AG09309 (cell line): ENCODE data around the gene HSPB7.
"Not testable (repeated sequence)": the region's sequence is repeated elsewhere in the genome, so short reads cannot be mapped to it uniquely, and the experiment has no call there.

Experiments used
- DNase-seq: peaks from one replicate; pipeline ENCODE4 v3.0.0-alpha.2; 2010; ENCODE audit warnings: low read depth
- H3K4me3 ChIP-seq: 2 replicates; pipeline ENCODE4 v1.5.1; 2011; ENCODE audit warnings: mild to moderate bottlenecking, low read depth, low read length, moderate library complexity; ENCODE audit not compliant: control insufficient read depth
- TF ChIP-seq, protein P1 (sequence below): IDR thresholded peaks from 2 replicates; pipeline ENCODE4 v1.5.1; 2011; ENCODE audit warnings: mild to moderate bottlenecking, low read depth, low read length, inconsistent platforms; ENCODE audit not compliant: insufficient read depth, control insufficient read depth; ENCODE audit errors: missing control alignments

Gene HSPB7

GRCh38 chr1:16009678-16010077 lies 8.2 kb downstream of the HSPB7 start:
- DNase-seq = no peak
- no peak overlapping the region for H3K4me3 ChIP-seq
- TF ChIP-seq, protein P1, sequence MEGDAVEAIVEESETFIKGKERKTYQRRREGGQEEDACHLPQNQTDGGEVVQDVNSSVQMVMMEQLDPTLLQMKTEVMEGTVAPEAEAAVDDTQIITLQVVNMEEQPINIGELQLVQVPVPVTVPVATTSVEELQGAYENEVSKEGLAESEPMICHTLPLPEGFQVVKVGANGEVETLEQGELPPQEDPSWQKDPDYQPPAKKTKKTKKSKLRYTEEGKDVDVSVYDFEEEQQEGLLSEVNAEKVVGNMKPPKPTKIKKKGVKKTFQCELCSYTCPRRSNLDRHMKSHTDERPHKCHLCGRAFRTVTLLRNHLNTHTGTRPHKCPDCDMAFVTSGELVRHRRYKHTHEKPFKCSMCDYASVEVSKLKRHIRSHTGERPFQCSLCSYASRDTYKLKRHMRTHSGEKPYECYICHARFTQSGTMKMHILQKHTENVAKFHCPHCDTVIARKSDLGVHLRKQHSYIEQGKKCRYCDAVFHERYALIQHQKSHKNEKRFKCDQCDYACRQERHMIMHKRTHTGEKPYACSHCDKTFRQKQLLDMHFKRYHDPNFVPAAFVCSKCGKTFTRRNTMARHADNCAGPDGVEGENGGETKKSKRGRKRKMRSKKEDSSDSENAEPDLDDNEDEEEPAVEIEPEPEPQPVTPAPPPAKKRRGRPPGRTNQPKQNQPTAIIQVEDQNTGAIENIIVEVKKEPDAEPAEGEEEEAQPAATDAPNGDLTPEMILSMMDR = no peak

DNA sequence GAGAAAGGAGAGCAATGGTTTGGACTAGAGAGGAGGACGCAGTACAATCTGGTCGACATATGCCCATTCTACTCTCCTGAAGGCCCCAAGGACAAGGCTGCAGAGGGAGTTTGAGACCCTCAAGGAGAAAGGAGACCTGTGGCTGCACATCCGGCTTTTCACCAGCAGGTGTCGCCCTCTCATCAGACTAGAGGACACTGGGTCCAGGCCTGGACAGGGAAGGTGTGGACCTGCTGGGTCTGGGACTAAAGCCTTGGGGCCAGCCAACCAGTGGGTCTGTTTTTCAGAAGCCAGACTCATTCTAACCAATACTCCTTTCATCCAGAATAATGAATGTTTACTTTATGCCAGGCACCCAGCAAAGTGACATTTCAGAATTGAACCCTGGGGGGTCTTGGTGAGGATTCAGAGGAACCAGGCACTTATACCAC lies 8.8 kb downstream of the HSPB7 start:
- no peak for DNase-seq
- TF ChIP-seq, protein P1 = peak; percentile 94
- no peak overlapping the region for H3K4me3 ChIP-seq

DNA sequence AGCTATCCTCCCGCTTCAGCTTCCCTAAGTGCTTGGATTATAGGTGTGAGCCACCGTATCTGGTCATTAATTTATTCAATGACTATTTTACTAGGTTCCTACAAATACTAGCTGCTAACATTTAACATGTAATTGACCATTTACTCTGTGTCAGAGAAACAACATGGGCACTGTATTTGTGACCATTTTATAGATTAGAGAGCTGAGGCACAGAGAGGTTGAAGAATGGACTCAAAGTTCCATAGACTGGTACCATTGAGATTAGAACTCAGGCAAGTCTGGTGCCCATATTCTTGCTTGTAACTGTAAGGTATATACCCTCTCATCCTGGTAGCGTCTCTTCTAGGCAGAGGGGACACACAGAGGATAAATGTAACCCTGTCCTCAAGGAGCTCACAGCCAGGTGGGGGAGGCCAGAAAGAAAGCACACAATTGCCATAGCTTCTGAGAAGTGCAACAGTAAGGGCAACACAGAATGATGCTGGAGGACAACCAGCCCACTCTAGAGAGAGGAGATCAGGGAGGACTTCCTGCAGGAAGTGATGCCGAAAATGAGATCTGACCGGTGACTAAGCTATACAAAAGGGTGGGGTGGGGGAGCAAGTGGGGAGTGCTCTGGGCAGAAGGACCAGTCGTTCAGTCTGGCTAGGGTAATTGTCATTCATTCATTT lies 10.0 kb downstream of the HSPB7 start:
- TF ChIP-seq, protein P1 = no peak
- DNase-seq = no peak
- H3K4me3 ChIP-seq = no peak overlapping the region

DNA sequence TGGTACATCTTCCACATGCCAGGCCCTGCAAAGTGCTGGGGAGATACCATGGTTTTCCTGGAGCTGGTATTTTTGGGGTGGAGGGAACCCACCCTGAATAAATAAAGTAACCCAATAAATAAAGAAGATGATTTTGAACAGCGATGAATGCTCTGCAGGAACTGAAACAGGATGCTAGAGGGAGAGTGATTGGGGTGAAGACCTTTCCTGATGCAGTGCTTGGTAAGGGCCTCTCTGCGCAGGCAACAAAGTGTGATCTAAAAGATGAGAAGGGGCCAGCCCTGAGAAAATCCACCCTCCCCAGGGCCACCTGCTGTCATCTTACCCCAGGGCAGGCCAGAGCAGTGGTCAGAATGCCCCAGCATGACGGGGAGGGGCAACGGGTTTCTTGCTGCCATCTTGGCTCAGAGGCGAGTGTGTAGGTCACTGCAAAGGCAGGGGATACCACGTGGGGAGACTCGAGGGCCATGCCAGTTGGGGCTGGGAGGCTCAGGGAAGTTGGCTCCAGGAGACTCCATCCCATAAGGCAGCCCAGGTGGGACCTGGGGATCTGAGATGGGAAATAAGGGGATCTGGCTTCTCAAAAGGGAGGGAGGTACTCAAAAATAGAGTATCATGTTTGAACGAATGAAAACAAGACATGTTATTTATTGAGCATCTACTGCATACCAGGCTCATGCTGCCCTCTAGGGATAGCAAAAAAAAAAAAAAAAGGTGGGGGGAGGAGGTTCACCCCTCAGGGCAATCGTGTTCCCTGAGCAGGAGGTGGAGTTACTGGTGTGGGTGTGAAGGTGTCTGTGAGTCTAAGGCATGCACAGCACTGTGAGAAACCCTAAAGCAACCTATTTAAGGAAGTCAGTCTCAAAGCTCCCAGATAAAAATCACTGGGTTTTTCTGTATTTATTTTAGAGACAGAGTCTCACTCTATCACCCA lies 11.0 kb downstream of the HSPB7 start:
- TF ChIP-seq, protein P1 = peak; percentile 35
- DNase-seq = no peak
- H3K4me3 ChIP-seq = no peak overlapping the region

DNA sequence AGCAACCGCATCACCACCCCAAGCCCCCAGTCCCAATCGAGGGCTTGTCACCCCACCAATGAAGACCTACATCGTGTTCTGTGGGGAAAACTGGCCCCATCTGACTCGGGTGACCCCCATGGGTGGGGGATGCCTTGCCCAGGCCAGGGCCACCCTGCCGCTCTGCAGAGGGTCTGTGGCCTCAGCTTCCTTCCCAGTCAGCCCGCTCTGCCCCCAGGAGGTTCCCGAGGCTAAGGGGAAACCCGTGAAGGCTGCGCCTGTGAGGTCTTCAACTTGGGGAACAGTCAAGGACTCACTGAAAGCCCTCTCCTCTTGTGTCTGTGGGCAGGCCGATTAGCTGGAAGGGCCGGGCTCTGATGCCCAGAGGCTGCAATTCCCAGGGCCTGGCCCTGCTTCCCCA lies 11.8 kb downstream of the HSPB7 start:
- no peak overlapping the region for H3K4me3 ChIP-seq
- no peak for DNase-seq
- TF ChIP-seq, protein P1 = no peak

DNA sequence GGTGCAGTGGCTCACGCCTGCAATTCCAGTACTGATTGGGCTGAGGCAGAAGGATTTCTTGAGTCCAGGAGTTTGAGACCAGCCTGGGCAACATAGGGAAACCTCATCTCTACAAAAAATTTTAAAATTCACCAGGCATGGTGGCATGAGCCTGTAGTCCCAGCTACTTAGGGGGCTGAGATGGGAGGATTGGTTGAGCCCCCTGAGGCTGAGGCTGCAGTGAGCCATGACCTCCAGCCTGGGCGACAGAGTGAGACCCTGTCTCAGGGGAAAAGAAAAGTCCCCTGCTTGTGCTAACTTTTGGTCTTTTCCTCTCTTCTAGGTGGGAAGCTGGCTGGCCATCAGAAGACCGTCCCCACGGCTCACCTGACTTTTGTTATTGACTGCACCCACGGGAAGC lies 12.2 kb downstream of the HSPB7 start:
- DNase-seq = no peak
- TF ChIP-seq, protein P1 = no peak
- H3K4me3 ChIP-seq = no peak overlapping the region

DNA sequence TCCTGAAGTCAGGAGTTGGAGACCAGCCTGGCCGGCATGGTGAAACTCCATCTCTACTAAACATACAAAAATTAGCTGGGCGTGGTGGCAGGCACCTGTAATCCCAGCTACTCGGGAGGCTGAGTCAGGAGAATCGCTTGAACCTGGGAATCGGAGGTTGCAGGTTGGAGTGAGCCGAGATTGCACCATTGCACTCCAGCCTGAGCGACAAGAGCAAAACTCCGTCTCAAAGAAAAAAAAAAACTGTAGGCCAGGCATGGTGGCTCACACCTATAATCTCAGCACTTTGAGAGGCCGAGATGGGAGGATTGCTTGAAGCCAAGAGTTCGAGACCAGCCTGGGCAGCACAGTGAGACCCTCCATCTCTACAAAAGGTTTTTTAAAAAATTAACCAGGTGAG lies 16.6 kb downstream of the HSPB7 start:
- H3K4me3 ChIP-seq, DNase-seq: not testable (repeated sequence)
